Measurements from ENCODE around the gene INHA.

The INHA gene

GRCh38 chr2:219559156-219559915 lies 12.8 kb upstream of the INHA start:
- Mint-ChIP-seq H3K36me3 (no peaks in the 10 kb centered on the region), H3K9me3 (no peaks in the 10 kb centered on the region), H3K4me1 (no peaks in the 10 kb centered on the region), H3K27me3 (peaks cover 37% of the 10 kb centered on the region), H3K27ac (no peak overlapping the region), H3K4me3 (no peak overlapping the region)
- DNase-seq (ENCODE audit: low spot score in 2 of 2), result no peak
- no peak for ATAC-seq (ENCODE audit: low read depth)

- H3K27ac Mint-ChIP-seq, result no peak overlapping the region
- peaks cover 34% of the 10 kb centered on the region for H3K27me3 Mint-ChIP-seq
- no peaks in the 10 kb centered on the region for H3K9me3 Mint-ChIP-seq
- no peak overlapping the region for H3K4me3 Mint-ChIP-seq
- DNase-seq (ENCODE audit: low spot score in 2 of 2), result no peak
- H3K4me1 Mint-ChIP-seq, result no peaks in the 10 kb centered on the region
- no peaks in the 10 kb centered on the region for H3K36me3 Mint-ChIP-seq
- peak; percentile 66 for ATAC-seq (ENCODE audit: low read depth)
These were observed 11.8 kb upstream of the INHA start for GRCh38 chr2:219560037-219560892.

- Mint-ChIP-seq H3K27ac (no peak overlapping the region), H3K9me3 (no peaks in the 10 kb centered on the region), H3K27me3 (peaks cover 36% of the 10 kb centered on the region), H3K4me3 (no peak overlapping the region), H3K4me1 (no peaks in the 10 kb centered on the region), H3K36me3 (no peaks in the 10 kb centered on the region)
- no peak for ATAC-seq (ENCODE audit: low read depth)
- DNase-seq (ENCODE audit: low spot score in 2 of 2), result no peak
These were observed 11.3 kb upstream of the INHA start for GRCh38 chr2:219560893-219561178.

GRCh38 chr2:219561179-219562048 lies 10.7 kb upstream of the INHA start:
- DNase-seq (ENCODE audit: low spot score in 2 of 2) (no peak), ATAC-seq (ENCODE audit: low read depth) (no peak)
- H3K4me3 Mint-ChIP-seq, result no peak overlapping the region
- H3K36me3 Mint-ChIP-seq, result no peaks in the 10 kb centered on the region
- H3K27ac Mint-ChIP-seq, result no peak overlapping the region
- H3K9me3 Mint-ChIP-seq, result no peaks in the 10 kb centered on the region
- no peaks in the 10 kb centered on the region for H3K4me1 Mint-ChIP-seq
- H3K27me3 Mint-ChIP-seq, result peaks cover 37% of the 10 kb centered on the region

GRCh38 chr2:219562049-219563020 lies 9.8 kb upstream of the INHA start:
- Mint-ChIP-seq H3K9me3 (no peaks in the 10 kb centered on the region), H3K27ac (no peak overlapping the region), H3K4me3 (no peak overlapping the region), H3K27me3 (peaks cover 34% of the 10 kb centered on the region), H3K36me3 (no peaks in the 10 kb centered on the region), H3K4me1 (no peaks in the 10 kb centered on the region)
- DNase-seq (ENCODE audit: low spot score in 2 of 2) (no peak), ATAC-seq (ENCODE audit: low read depth) (no peak)

GRCh38 chr2:219563271-219563928 lies 8.7 kb upstream of the INHA start:
- H3K27ac Mint-ChIP-seq, result no peak overlapping the region
- H3K27me3 Mint-ChIP-seq, result peaks cover 36% of the 10 kb centered on the region
- DNase-seq (ENCODE audit: low spot score in 2 of 2), result no peak
- no peak overlapping the region for H3K4me3 Mint-ChIP-seq
- no peaks in the 10 kb centered on the region for H3K4me1 Mint-ChIP-seq
- no peak for ATAC-seq (ENCODE audit: low read depth)
- no peaks in the 10 kb centered on the region for H3K36me3 Mint-ChIP-seq
- no peaks in the 10 kb centered on the region for H3K9me3 Mint-ChIP-seq

- Mint-ChIP-seq H3K27me3 (peaks cover 34% of the 10 kb centered on the region), H3K4me3 (no peak overlapping the region), H3K27ac (no peak overlapping the region), H3K4me1 (no peaks in the 10 kb centered on the region), H3K9me3 (no peaks in the 10 kb centered on the region), H3K36me3 (no peaks in the 10 kb centered on the region)
- ATAC-seq (ENCODE audit: low read depth), result no peak
- no peak for DNase-seq (ENCODE audit: low spot score in 2 of 2)
These were observed 6.7 kb upstream of the INHA start for GRCh38 chr2:219565130-219566080.

GRCh38 chr2:219566640-219567039 lies 5.5 kb upstream of the INHA start:
- H3K4me3 Mint-ChIP-seq, result no peak overlapping the region
- H3K27ac Mint-ChIP-seq, result no peak overlapping the region
- no peak for DNase-seq (ENCODE audit: low spot score in 2 of 2)
- ATAC-seq (ENCODE audit: low read depth), result no peak
- H3K9me3 Mint-ChIP-seq, result no peaks in the 10 kb centered on the region
- H3K36me3 Mint-ChIP-seq, result no peaks in the 10 kb centered on the region
- H3K27me3 Mint-ChIP-seq, result peaks cover 27% of the 10 kb centered on the region
- H3K4me1 Mint-ChIP-seq, result peaks cover under 1% of the 10 kb centered on the region

GRCh38 chr2:219567131-219567530 lies 5.0 kb upstream of the INHA start:
- no peaks in the 10 kb centered on the region for H3K36me3 Mint-ChIP-seq
- H3K27me3 Mint-ChIP-seq, result peaks cover 31% of the 10 kb centered on the region
- ATAC-seq (ENCODE audit: low read depth) (no peak), DNase-seq (ENCODE audit: low spot score in 2 of 2) (no peak)
- H3K27ac Mint-ChIP-seq, result no peak overlapping the region
- H3K9me3 Mint-ChIP-seq, result no peaks in the 10 kb centered on the region
- H3K4me1 Mint-ChIP-seq, result peaks cover 4% of the 10 kb centered on the region
- no peak overlapping the region for H3K4me3 Mint-ChIP-seq

- H3K4me3 Mint-ChIP-seq, result no peak overlapping the region
- H3K27me3 Mint-ChIP-seq, result peaks cover 28% of the 10 kb centered on the region
- H3K4me1 Mint-ChIP-seq, result peaks cover 4% of the 10 kb centered on the region
- no peak for ATAC-seq (ENCODE audit: low read depth)
- no peaks in the 10 kb centered on the region for H3K36me3 Mint-ChIP-seq
- H3K9me3 Mint-ChIP-seq, result no peaks in the 10 kb centered on the region
- no peak overlapping the region for H3K27ac Mint-ChIP-seq
- no peak for DNase-seq (ENCODE audit: low spot score in 2 of 2)
These were observed 4.2 kb upstream of the INHA start for GRCh38 chr2:219567791-219568361.

- no peak for ATAC-seq (ENCODE audit: low read depth)
- Mint-ChIP-seq H3K27ac (no peak overlapping the region), H3K27me3 (peaks cover 28% of the 10 kb centered on the region), H3K4me1 (peaks cover 4% of the 10 kb centered on the region), H3K36me3 (no peaks in the 10 kb centered on the region), H3K4me3 (no peak overlapping the region), H3K9me3 (no peaks in the 10 kb centered on the region)
- no peak for DNase-seq (ENCODE audit: low spot score in 2 of 2)
These were observed 3.1 kb upstream of the INHA start for GRCh38 chr2:219569041-219569440.

GRCh38 chr2:219569635-219570034 lies 2.5 kb upstream of the INHA start:
- Mint-ChIP-seq H3K36me3 (no peaks in the 10 kb centered on the region), H3K27me3 (peaks cover 24% of the 10 kb centered on the region), H3K4me3 (peak overlapping the region; percentile 25), H3K4me1 (peaks cover 4% of the 10 kb centered on the region), H3K9me3 (no peaks in the 10 kb centered on the region), H3K27ac (no peak overlapping the region)
- ATAC-seq (ENCODE audit: low read depth) (no peak), DNase-seq (ENCODE audit: low spot score in 2 of 2) (no peak)

Data from memory B cell (primary cell).